GM19043 (cell line): Measurements from ENCODE around the gene SIRT2.
"Not testable (repeated sequence)": the region's sequence is repeated elsewhere in the genome, so short reads cannot be mapped to it uniquely, and the experiment has no call there.

Experiments
- ATAC-seq: cut with Tn5 transposase; IDR thresholded peaks from one replicate; pipeline ENCODE4 v1.9.1; 2021; ENCODE audit warnings: low read depth; ENCODE audit not compliant: unreplicated experiment

SIRT2 gene

DNA sequence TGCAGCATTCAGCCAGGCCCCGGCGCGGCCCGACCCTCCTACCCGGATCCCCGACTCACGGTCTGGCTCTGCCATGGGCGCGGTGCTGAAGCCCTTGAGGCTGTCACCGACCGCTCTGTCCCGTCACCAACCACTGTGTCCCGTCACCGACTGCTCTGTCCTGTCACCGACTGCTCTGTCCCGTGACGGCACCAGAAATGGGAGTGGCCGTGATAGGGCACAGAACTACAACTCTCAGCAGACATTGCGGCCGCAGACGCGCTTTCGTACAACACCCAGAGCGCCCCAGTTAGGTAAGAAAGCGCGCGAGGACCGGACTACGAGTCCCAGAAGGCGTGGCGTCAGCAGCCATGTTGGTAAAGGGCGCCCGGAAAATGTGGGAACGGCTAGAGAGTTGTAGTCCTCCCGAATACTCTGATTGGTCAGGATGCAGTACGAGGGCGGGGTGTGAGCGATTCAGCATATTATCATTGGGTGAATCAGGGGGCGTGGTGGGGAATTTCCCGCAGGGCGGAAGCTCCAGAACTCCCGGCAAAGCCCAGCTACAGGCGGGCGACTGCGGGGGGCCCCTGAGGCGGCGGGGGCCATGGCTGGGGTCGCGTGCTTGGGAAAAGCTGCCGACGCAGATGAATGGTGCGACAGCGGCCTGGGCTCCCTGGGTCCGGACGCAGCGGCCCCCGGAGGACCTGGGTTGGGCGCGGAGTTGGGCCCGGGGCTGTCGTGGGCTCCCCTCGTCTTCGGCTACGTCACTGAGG lies at the start of gene SIRT2, which contains the start of gene NFKBIB:
Gene SIRT2, minus strand, starts transcription at position 172 of the 755 bp plus-strand sequence. Its CDS starts 97 bp downstream, at position 75.
Gene NFKBIB, plus strand, starts transcription at position 523 of the 755 bp plus-strand sequence. Its CDS starts 64 bp downstream, at position 587.
- peak; percentile 90 for ATAC-seq

DNA sequence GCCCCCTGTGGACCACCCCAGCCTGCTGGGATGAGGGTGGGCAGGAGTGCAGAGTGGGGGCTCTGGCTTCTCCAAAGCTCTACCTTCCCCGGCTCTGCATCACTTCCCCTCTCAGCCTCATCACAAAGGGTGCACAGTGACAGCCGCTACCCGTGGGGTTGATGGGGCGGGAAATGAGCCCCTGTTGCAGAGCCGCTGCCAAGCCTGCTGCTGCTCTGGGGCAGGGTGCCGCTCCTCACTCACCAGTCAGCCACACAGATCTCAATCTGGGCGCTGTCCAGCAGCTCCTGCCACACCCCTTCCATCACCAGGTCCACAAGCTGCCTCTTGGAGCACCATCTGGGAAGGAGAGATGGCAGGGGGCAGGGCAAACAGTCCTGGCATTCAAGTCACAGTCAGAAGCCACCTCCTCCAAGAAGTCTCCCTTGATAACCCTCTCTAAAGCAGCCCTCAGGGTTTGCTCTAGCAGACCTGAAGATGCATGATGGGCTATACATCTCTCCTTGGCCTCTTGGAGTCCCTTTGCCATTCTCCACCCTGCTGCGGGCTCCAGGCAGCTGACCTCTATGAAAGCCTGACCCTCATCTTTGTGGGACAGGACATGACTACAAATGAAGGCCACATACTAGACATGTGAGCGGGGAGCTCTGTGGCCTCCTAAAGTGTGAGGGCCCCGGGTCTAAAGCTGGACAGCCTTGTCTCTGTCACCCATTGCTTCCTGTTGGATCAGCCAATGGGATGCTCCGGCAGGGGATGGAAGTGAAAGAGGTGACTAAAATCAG lies 47.0 kb upstream of the SIRT2 start:
- no peak for ATAC-seq

DNA sequence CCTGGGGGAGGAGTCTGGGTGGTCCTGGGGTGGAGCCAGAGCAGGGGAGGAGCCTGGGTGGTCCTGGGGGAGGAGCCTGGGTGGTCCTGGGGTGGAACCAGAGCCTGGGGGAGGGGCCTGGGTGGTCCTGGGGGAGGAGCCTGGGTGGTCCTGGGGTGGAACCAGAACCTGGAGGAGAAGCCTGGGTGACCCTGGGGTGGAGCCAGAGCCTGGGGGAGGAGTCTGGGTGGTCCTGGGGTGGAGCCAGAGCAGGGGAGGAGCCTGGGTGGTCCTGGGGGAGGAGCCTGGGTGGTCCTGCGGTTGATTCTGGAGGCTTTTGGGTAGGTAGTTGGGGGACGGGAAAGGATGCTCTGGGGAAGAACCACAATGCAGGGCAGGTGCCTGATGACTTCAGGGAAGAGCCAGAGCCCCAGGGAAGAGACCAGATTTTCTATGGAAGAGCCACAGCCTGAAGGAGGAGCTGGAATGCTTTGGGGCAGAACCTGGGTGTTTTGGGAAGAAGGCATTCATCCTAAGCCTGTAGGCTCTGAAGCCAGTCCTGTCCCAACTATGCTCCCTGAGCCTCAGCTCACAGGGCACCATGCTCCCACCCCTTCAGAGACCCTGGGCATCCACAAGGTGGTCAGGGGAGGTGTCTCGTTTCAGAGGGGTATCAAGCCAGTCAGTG lies 46.3 kb upstream of the SIRT2 start:
- ATAC-seq: no peak

- ATAC-seq: no peak
Observed at GRCh38 chr19:38944981-38945506, 45.6 kb upstream of the SIRT2 start.

- no peak for ATAC-seq
Observed at GRCh38 chr19:38942471-38943181, 43.2 kb upstream of the SIRT2 start.

- no peak for ATAC-seq
Observed at GRCh38 chr19:38941979-38942378, 42.6 kb upstream of the SIRT2 start.

GRCh38 chr19:38941466-38941865 lies 42.0 kb upstream of the SIRT2 start:
- not testable (repeated sequence) for ATAC-seq

DNA sequence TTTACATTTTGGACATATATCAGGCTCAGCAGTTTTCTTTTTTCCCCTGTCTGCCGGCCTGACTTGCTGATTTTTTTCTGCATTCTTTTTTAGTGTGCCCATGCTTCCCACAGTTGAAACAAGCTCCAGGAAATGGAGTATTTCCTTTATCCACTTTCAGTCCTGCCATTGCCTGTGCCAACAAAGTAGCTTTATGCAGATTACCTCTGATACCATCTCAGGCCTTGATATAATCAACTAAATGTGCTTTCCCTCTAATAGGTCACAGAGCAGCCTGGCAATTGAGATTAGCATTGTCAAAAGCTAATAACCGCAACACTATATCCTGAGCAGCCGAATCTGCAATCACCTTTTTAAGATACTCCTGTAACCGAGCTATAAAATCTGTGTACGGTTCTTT lies 40.5 kb upstream of the SIRT2 start:
- no peak for ATAC-seq

DNA sequence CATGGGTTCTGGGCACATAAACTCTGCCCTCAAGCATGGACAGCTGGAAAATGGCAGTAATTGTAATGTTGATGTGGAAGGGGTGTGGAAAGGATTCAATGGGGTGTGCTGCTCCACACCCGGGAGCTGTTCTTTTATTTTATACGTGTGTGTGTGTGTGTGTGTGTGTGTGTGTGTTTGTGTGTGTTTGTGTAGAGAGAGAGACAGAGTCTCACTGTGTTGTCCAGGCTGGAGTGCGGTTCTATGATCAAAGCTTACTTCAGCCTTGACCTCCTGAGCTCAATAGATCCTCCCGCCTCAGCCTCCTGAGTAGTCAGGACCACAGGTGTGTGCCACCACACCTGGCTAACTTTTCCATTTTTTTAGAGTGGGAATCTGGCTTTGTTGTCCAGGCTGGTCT lies 34.1 kb upstream of the SIRT2 start:
- no peak for ATAC-seq

- ATAC-seq: no peak
Observed at GRCh38 chr19:38932425-38933179, 33.2 kb upstream of the SIRT2 start.

GRCh38 chr19:38931521-38931793 lies 32.0 kb upstream of the SIRT2 start:
- ATAC-seq: no peak

GRCh38 chr19:38930776-38931520 lies 31.5 kb upstream of the SIRT2 start, which contains the start of gene MRPS12:
MRPS12 (plus strand) TSS chr19:38930944; CDS start chr19:38931295, 351 bp downstream.
- peak; percentile 95 for ATAC-seq

GRCh38 chr19:38929929-38930775 lies 30.7 kb upstream of the SIRT2 start, which contains the start of gene SARS2:
SARS2 (minus strand) TSS chr19:38930763; CDS start chr19:38930736, 27 bp downstream.
- ATAC-seq: peak; percentile 54

DNA sequence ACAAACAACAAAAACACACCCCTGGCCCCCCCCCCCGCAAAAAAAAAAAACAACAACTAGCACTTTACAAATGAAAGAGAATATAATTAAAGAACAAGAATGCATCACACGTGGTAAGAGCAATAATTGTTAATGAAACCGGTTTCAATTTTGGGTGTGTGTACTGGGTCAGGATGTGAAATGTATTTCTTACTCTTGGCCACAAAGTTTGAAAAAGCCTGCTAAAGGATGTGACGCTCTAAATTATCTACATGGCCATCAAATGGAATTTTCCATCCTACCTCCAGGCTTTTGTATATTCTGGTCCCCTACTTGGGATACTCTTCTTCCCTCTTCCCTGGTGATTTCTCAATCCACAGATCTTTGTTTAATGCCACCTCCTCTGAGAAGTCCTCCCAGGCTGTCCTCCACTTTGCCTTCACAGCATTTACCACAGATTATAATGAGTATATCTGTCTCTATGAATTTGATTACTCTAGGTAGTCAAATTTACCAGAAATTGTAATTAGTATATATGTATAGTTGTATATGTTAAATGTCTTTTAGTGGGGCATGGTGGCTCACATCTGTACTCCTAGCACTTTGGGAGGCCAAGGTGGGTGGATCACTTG lies 29.1 kb upstream of the SIRT2 start:
- no peak for ATAC-seq

- no peak for ATAC-seq
Observed at GRCh38 chr19:38924388-38924787, 25.0 kb upstream of the SIRT2 start.

DNA sequence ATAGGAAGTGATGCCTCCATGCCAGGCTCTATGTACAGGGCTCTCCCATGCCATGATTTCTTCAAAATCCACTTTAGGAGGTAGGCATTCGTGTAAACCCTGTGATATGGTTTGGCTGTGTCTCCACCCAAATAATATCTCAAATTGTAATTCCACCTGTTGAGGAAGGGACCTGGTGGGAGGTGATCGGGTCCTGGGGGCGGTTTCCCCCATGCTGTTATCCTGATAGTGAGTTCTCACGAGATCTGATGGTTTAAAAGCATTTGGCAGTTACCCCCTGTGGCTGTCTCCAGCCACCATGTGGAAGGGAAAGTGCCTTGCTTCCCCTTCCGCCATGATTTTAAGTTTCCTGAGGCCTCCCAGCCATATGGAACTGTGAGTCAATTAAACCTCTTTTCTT lies 23.1 kb upstream of the SIRT2 start:
- no peak for ATAC-seq

GRCh38 chr19:38921420-38922274 lies 22.2 kb upstream of the SIRT2 start:
- ATAC-seq: no peak
